ENCODE results near the gene DGCR8. TPM values are rescaled to one million over a fixed set of nuclear protein-coding genes. Genes with fewer than 3 reads are reported as not detected.

Gene DGCR8
- total and polyA plus RNA-seq, 2 of the 4 experiments (the other 2 are of a cell fraction), result 16.7 to 25.3 TPM

- peaks cover 24 to 75% of the 10 kb centered on the region in 2 experiments for H3K79me1 ChIP-seq (ENCODE audit: low read depth in 1 of 2, low read length in 2 of 2)
- H3K56ac ChIP-seq (ENCODE audit: extremely low read depth, insufficient read depth, low read length), result no peak overlapping the region
- H3K23ac ChIP-seq (ENCODE audit: low read depth, low read length), result no peak overlapping the region
- H4K8ac ChIP-seq (ENCODE audit: low read depth in 2 of 2, low read length in 2 of 2), result no peak overlapping the region
- in situ Hi-C loops (cut with MboI; ENCODE audit: low sequenced_read_pairs), result no loop called here
- TF ChIP-seq CEBPB (IDR thresholded peaks at IDR 0.05; ENCODE audit: low read depth, low read length) (no peak), RAD21 (IDR thresholded peaks at IDR 0.05; ENCODE audit: low read length) (no peak), RCOR1 (IDR thresholded peaks at IDR 0.05; ENCODE audit: insufficient replicate concordance, low read length) (no peak)
- no peak overlapping the region for H2AK5ac ChIP-seq (ENCODE audit: low read depth, low read length)
- H3K14ac ChIP-seq (replicated peaks; ENCODE audit: low read depth, low read length), result no peak overlapping the region
- 91% methylated on average over 4 of the region's 12 CpGs; no CpG with 5 or more reads in 1 of the 2 experiments for WGBS, 2 experiments (ENCODE audit: extremely low coverage in 2 of 2, insufficient read length in 1 of 2)
- H4K91ac ChIP-seq (ENCODE audit: insufficient read depth, low read depth, low read length), result no peak overlapping the region
- CTCF ChIA-PET, result no interaction called here
- peak overlapping the region; percentile 77 for H2AK9ac ChIP-seq (replicated peaks; ENCODE audit: low read depth, low read length, poor library complexity)
- no TSS peak for BruUV-seq (replicated peaks)
- H3K4me1 ChIP-seq (ENCODE audit: control insufficient read depth, insufficient read depth, low read length), result no peaks in the 10 kb centered on the region
- peaks cover 63% of the 10 kb centered on the region for H3K36me3 ChIP-seq (ENCODE audit: control insufficient read depth, insufficient read depth, low read length)
- H3K18ac ChIP-seq (ENCODE audit: low read depth, low read length), result no peak overlapping the region
- peaks cover 37% of the 10 kb centered on the region for H4K20me1 ChIP-seq (ENCODE audit: insufficient read depth, low read length)
- no peaks in the 10 kb centered on the region for H3K27me3 ChIP-seq (ENCODE audit: control insufficient read depth, insufficient read depth, low read length)
- intact Hi-C loops (cut with micrococcal nuclease), result no loop called here
- H2BK15ac ChIP-seq (ENCODE audit: low read depth, low read length), result no peak overlapping the region
- H3K4ac ChIP-seq (ENCODE audit: low read depth, low read length), result no peak overlapping the region
- POLR2A ChIA-PET (ENCODE audit: unreplicated experiment), result no interaction called here
- no peak overlapping the region for H3K9ac ChIP-seq (ENCODE audit: low read depth, low read length)
- H2BK5ac ChIP-seq (ENCODE audit: low read depth, low read length, poor library complexity, severe bottlenecking), result no peak overlapping the region
- H3K27ac ChIP-seq (ENCODE audit: insufficient read depth, low read length), result no peak overlapping the region
- ATAC-seq (ENCODE audit: low read depth), result no peak
- DNase-seq, result no peak
- no peak overlapping the region for H2BK120ac ChIP-seq (ENCODE audit: low read depth, low read length)
- H3K9me1 ChIP-seq (ENCODE audit: insufficient read depth, low read length), result no peaks in the 10 kb centered on the region
- no peaks in the 10 kb centered on the region for H3K9me3 ChIP-seq (ENCODE audit: control insufficient read depth, insufficient read depth, low read length)
- H3K4me3 ChIP-seq (ENCODE audit: insufficient read depth, low read depth, low read length), result no peak overlapping the region
- no peak overlapping the region for H2BK20ac ChIP-seq (ENCODE audit: low read depth, low read length)
- dilution Hi-C loops (cut with HindIII; ENCODE audit: low sequenced_read_pairs, unreplicated experiment), result no loop called here
- no peak overlapping the region for H4K5ac ChIP-seq (ENCODE audit: low read depth, low read length)
- H3K4me2 ChIP-seq (ENCODE audit: low read depth, low read length), result no peak overlapping the region
- H2AFZ ChIP-seq (replicated peaks; ENCODE audit: low read length, poor library complexity), result no peak overlapping the region
These were observed 22.3 kb downstream of the DGCR8 start for GRCh38 chr22:20102203-20102780.
